GM23338 (cell line): Measurements from ENCODE around the gene ENTREP3.
A peak's percentile ranks its signal among the peaks of the same experiment; 100 is the strongest.

Experiments
- CREB1 ChIP-seq: fragments of 250-450 bp; sonication (Bioruptor Pico); IDR thresholded peaks from 2 replicates; pipeline ENCODE4 v1.5.0; 2020; ENCODE audit warnings: low read depth, mild to moderate bottlenecking, moderate library complexity
- EZH2 ChIP-seq: fragments of 200-600 bp; sonication (generic); IDR thresholded peaks from one replicate; pipeline ENCODE4 v1.8.0; 2017; ENCODE audit warnings: antibody characterized with exemption, mild to moderate bottlenecking, low read depth; ENCODE audit not compliant: unreplicated experiment
- EZH2phosphoT487 ChIP-seq: fragments of 200-600 bp; sonication (generic); IDR thresholded peaks from one replicate; pipeline ENCODE4 v1.8.1; 2018; ENCODE audit warnings: antibody characterized with exemption; ENCODE audit not compliant: unreplicated experiment
- JUNB ChIP-seq: IDR thresholded peaks from one replicate; pipeline ENCODE4 v1.6.1; 2016; ENCODE audit warnings: antibody characterized with exemption; ENCODE audit not compliant: unreplicated experiment
- POLR2AphosphoS5 ChIP-seq: IDR thresholded peaks from 2 replicates; pipeline ENCODE4 v1.6.1; 2016; ENCODE audit warnings: antibody characterized with exemption, low read depth
- ZNF114 ChIP-seq: fragments of 250-450 bp; sonication (Bioruptor Pico); IDR thresholded peaks from 2 replicates; pipeline ENCODE4 v1.5.0; 2020; ENCODE audit warnings: mild to moderate bottlenecking, moderate library complexity
- ZNF331 ChIP-seq: fragments of 250-450 bp; sonication (Bioruptor Pico); IDR thresholded peaks from 2 replicates; pipeline ENCODE4 v1.5.0; 2020; ENCODE audit warnings: low read depth, mild to moderate bottlenecking, moderate library complexity
- TF ChIP-seq, protein P1 (sequence below), 2 experiments: fragments of 200-600 bp in 1 of 2; sonication (generic) in 1 of 2; conservative IDR thresholded peaks; 2 replicates each; pipeline versions ENCODE4 v1.5.1 to v1.6.1; 2016 to 2017; ENCODE audit warnings: antibody characterized with exemption in 2 of 2, low read depth in 2 of 2, mild to moderate bottlenecking in 2 of 2, moderate library complexity in 1 of 2
- TF ChIP-seq, protein P2 (sequence below): IDR thresholded peaks from 2 replicates; pipeline ENCODE4 v1.6.1; 2016; ENCODE audit warnings: antibody characterized with exemption
- TF ChIP-seq, protein P3 (sequence below): fragments of 250-450 bp; sonication (Bioruptor Pico); IDR thresholded peaks from 2 replicates; pipeline ENCODE4 v1.5.0; 2020; ENCODE audit warnings: mild to moderate bottlenecking, moderate library complexity

DNA sequence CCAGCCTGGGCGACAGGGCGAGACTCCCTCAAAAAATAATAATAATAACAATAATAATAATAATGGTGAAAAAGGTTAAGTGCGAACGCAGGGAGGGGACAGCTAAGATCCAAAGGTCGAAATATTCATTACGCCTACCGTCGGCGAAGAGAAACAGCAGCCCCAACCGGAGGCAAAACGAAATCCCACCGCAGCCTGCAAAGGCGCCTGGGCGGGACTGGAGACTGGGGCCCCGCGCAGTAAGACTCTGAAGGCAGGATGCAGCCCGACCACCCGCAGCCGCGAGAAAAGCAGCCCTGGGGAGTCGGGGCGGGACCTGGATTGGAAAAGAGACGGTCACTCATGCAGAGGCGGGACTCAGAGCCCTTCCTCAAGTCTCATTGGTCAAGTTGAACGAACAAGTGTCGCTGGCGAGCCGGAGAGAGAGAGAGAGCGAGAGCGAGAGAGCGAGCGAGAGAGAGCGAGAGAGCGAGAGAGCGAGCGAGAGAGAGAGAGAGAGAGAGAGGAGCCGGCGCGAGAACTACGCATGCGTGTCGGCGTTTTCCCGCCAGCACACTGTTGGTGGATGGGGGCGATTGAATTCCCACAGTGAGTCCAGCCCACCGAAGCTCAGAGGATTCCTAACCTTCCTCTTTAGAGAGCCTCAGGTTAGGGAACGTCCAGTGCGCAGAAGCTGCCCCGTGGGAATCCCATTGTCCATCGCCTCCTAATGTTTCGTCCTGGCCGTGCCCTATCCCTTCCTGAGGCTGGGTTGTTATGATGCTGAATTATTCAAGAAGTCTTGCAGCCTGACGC lies 10.7 kb downstream of the ENTREP3 start:
- TF ChIP-seq EZH2 = no peak
- TF ChIP-seq ZNF114 = no peak
- TF ChIP-seq, protein P1, sequence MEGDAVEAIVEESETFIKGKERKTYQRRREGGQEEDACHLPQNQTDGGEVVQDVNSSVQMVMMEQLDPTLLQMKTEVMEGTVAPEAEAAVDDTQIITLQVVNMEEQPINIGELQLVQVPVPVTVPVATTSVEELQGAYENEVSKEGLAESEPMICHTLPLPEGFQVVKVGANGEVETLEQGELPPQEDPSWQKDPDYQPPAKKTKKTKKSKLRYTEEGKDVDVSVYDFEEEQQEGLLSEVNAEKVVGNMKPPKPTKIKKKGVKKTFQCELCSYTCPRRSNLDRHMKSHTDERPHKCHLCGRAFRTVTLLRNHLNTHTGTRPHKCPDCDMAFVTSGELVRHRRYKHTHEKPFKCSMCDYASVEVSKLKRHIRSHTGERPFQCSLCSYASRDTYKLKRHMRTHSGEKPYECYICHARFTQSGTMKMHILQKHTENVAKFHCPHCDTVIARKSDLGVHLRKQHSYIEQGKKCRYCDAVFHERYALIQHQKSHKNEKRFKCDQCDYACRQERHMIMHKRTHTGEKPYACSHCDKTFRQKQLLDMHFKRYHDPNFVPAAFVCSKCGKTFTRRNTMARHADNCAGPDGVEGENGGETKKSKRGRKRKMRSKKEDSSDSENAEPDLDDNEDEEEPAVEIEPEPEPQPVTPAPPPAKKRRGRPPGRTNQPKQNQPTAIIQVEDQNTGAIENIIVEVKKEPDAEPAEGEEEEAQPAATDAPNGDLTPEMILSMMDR (conservative IDR thresholded peaks at IDR 0.05; ENCODE audit: low read depth in 2 of 2) = peak in 1 of 2 experiments; percentile 38; a peak in 2 of 4 replicates
- TF ChIP-seq POLR2AphosphoS5 = peak; percentile 86
- no peak for TF ChIP-seq EZH2phosphoT487
- peak; percentile 89 for TF ChIP-seq CREB1
- TF ChIP-seq JUNB = no peak
- no peak for TF ChIP-seq ZNF331 (CRISPR knock-in tag)
- TF ChIP-seq, protein P2, sequence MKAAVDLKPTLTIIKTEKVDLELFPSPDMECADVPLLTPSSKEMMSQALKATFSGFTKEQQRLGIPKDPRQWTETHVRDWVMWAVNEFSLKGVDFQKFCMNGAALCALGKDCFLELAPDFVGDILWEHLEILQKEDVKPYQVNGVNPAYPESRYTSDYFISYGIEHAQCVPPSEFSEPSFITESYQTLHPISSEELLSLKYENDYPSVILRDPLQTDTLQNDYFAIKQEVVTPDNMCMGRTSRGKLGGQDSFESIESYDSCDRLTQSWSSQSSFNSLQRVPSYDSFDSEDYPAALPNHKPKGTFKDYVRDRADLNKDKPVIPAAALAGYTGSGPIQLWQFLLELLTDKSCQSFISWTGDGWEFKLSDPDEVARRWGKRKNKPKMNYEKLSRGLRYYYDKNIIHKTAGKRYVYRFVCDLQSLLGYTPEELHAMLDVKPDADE = peak; percentile 58
- TF ChIP-seq, protein P3, sequence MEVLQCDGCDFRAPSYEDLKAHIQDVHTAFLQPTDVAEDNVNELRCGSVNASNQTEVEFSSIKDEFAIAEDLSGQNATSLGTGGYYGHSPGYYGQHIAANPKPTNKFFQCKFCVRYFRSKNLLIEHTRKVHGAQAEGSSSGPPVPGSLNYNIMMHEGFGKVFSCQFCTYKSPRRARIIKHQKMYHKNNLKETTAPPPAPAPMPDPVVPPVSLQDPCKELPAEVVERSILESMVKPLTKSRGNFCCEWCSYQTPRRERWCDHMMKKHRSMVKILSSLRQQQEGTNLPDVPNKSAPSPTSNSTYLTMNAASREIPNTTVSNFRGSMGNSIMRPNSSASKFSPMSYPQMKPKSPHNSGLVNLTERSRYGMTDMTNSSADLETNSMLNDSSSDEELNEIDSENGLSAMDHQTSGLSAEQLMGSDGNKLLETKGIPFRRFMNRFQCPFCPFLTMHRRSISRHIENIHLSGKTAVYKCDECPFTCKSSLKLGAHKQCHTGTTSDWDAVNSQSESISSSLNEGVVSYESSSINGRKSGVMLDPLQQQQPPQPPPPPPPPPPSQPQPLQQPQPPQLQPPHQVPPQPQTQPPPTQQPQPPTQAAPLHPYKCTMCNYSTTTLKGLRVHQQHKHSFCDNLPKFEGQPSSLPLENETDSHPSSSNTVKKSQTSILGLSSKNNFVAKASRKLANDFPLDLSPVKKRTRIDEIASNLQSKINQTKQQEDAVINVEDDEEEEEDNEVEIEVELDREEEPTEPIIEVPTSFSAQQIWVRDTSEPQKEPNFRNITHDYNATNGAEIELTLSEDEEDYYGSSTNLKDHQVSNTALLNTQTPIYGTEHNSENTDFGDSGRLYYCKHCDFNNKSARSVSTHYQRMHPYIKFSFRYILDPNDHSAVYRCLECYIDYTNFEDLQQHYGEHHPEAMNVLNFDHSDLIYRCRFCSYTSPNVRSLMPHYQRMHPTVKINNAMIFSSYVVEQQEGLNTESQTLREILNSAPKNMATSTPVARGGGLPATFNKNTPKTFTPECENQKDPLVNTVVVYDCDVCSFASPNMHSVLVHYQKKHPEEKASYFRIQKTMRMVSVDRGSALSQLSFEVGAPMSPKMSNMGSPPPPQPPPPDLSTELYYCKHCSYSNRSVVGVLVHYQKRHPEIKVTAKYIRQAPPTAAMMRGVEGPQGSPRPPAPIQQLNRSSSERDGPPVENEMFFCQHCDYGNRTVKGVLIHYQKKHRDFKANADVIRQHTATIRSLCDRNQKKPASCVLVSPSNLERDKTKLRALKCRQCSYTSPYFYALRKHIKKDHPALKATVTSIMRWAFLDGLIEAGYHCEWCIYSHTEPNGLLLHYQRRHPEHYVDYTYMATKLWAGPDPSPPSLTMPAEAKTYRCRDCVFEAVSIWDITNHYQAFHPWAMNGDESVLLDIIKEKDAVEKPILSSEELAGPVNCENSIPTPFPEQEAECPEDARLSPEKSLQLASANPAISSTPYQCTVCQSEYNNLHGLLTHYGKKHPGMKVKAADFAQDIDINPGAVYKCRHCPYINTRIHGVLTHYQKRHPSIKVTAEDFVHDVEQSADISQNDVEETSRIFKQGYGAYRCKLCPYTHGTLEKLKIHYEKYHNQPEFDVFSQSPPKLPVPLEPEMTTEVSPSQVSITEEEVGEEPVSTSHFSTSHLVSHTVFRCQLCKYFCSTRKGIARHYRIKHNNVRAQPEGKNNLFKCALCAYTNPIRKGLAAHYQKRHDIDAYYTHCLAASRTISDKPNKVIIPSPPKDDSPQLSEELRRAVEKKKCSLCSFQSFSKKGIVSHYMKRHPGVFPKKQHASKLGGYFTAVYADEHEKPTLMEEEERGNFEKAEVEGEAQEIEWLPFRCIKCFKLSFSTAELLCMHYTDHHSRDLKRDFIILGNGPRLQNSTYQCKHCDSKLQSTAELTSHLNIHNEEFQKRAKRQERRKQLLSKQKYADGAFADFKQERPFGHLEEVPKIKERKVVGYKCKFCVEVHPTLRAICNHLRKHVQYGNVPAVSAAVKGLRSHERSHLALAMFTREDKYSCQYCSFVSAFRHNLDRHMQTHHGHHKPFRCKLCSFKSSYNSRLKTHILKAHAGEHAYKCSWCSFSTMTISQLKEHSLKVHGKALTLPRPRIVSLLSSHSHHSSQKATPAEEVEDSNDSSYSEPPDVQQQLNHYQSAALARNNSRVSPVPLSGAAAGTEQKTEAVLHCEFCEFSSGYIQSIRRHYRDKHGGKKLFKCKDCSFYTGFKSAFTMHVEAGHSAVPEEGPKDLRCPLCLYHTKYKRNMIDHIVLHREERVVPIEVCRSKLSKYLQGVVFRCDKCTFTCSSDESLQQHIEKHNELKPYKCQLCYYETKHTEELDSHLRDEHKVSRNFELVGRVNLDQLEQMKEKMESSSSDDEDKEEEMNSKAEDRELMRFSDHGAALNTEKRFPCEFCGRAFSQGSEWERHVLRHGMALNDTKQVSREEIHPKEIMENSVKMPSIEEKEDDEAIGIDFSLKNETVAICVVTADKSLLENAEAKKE (CRISPR knock-in tag) = no peak
